Endodermal cell (in vitro differentiated cells): ENCODE data around the gene STXBP1. TPM values are rescaled to one million over a fixed set of nuclear protein-coding genes. Genes with fewer than 3 reads are reported as not detected.

Experiments used
- DNase-seq: peaks from one replicate; pipeline ENCODE4 v3.0.0-alpha.2; 2017
- H3K27ac ChIP-seq: 2 replicates; pipeline ENCODE4 v1.5.1; 2013; ENCODE audit warnings: mild to moderate bottlenecking, low read depth, low read length, moderate library complexity
- H3K27me3 ChIP-seq: 2 replicates; pipeline ENCODE4 v1.6.1; 2013; ENCODE audit warnings: mild to moderate bottlenecking, low read length, moderate library complexity; ENCODE audit not compliant: insufficient read depth, control insufficient read depth, poor library complexity, severe bottlenecking
- H3K36me3 ChIP-seq: 2 replicates; pipeline ENCODE4 v1.7.0; 2013; ENCODE audit warnings: mild to moderate bottlenecking, low read length, moderate library complexity; ENCODE audit not compliant: control insufficient read depth, insufficient read depth
- H3K4me1 ChIP-seq: one replicate; pipeline ENCODE4 v1.7.0; 2013; ENCODE audit warnings: low read length; ENCODE audit not compliant: control insufficient read depth, insufficient read depth
- H3K4me3 ChIP-seq: 2 replicates; pipeline ENCODE4 v1.5.1; 2013; ENCODE audit warnings: mild to moderate bottlenecking, low read length, moderate library complexity
- H3K9ac ChIP-seq: 2 replicates; pipeline ENCODE4 v1.6.1; 2013; ENCODE audit warnings: mild to moderate bottlenecking, low read length, moderate library complexity; ENCODE audit not compliant: poor library complexity, severe bottlenecking; ENCODE audit errors: extremely low read depth
- H3K9me3 ChIP-seq: 2 replicates; pipeline ENCODE4 v1.6.1; 2013; ENCODE audit warnings: mild to moderate bottlenecking, low read length, moderate library complexity; ENCODE audit not compliant: control insufficient read depth
- H3K27ac Mint-ChIP-seq: 2 replicates; pipeline ENCODE4 v1.8.0; 2020; ENCODE audit warnings: mixed read lengths
- H3K27me3 Mint-ChIP-seq: 2 replicates; pipeline ENCODE4 v1.8.0; 2021; ENCODE audit warnings: mild to moderate bottlenecking, mixed read lengths; ENCODE audit not compliant: insufficient read depth
- H3K36me3 Mint-ChIP-seq: 2 replicates; pipeline ENCODE4 v1.8.0; 2020; ENCODE audit warnings: low read depth, mixed read lengths
- H3K4me1 Mint-ChIP-seq: 2 replicates; pipeline ENCODE4 v1.8.0; 2020; ENCODE audit warnings: mixed read lengths
- H3K4me3 Mint-ChIP-seq: 2 replicates; pipeline ENCODE4 v1.8.0; 2020; ENCODE audit warnings: mild to moderate bottlenecking, moderate library complexity, mixed read lengths
- H3K9me3 Mint-ChIP-seq: 2 replicates; pipeline ENCODE4 v1.8.0; 2020; ENCODE audit warnings: mild to moderate bottlenecking, mixed read lengths
- WGBS, 2 experiments: methylation state at CpG; one replicate each; pipeline versions ENCODE4 v1.1.5 to v1.1.7; 2013; ENCODE audit warnings: missing lambda C conversion rate in 2 of 2, mixed read lengths in 1 of 2; ENCODE audit not compliant: insufficient coverage in 1 of 2, insufficient read length in 1 of 2; 5-methylcytosine and 5-hydroxymethylcytosine counted together
- total RNA-seq, 2 donors: library from RNA; stranded (reverse); fragmentation: NEBNext Ultra II Directional in 1 of 2; extraction: Animal tissue kit (Norgen Biotek cat#: 25700) in 1 of 2; gene quantifications; 2 replicates in 1 of 2; 3 replicates in 1 of 2; pipeline ENCODE4 v1.2.1, GENCODE V29; 2021
- TF ChIP-seq, protein P1 (sequence below): fragments of 200-600 bp; sonication (generic); conservative IDR thresholded peaks from 2 replicates; pipeline ENCODE4 v1.5.0; 2021; ENCODE audit warnings: antibody characterized with exemption, mild to moderate bottlenecking

The STXBP1 gene
- total RNA-seq, 2 donors from 2014 or later: 27.8 to 46.8 TPM

- TF ChIP-seq, protein P1, sequence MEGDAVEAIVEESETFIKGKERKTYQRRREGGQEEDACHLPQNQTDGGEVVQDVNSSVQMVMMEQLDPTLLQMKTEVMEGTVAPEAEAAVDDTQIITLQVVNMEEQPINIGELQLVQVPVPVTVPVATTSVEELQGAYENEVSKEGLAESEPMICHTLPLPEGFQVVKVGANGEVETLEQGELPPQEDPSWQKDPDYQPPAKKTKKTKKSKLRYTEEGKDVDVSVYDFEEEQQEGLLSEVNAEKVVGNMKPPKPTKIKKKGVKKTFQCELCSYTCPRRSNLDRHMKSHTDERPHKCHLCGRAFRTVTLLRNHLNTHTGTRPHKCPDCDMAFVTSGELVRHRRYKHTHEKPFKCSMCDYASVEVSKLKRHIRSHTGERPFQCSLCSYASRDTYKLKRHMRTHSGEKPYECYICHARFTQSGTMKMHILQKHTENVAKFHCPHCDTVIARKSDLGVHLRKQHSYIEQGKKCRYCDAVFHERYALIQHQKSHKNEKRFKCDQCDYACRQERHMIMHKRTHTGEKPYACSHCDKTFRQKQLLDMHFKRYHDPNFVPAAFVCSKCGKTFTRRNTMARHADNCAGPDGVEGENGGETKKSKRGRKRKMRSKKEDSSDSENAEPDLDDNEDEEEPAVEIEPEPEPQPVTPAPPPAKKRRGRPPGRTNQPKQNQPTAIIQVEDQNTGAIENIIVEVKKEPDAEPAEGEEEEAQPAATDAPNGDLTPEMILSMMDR: no peak
- Mint-ChIP-seq H3K36me3 (peaks cover 10% of the 10 kb centered on the region), H3K27me3 (no peaks in the 10 kb centered on the region), H3K4me3 (no peak overlapping the region), H3K4me1 (no peaks in the 10 kb centered on the region), H3K27ac (no peak overlapping the region), H3K9me3 (no peaks in the 10 kb centered on the region)
- no peaks in the 10 kb centered on the region for H3K36me3 ChIP-seq
- H3K9ac ChIP-seq: no peak overlapping the region
- DNase-seq: no peak
- H3K27ac ChIP-seq: no peak overlapping the region
- no peaks in the 10 kb centered on the region for H3K9me3 ChIP-seq
- 92 to 94% methylated on average over 7 to 9 of the region's 9 CpGs for WGBS, 2 experiments
- H3K27me3 ChIP-seq: no peaks in the 10 kb centered on the region
- no peak overlapping the region for H3K4me3 ChIP-seq
- H3K4me1 ChIP-seq: no peaks in the 10 kb centered on the region
Measured at GRCh38 chr9:127694890-127695720, 83.0 kb downstream of the STXBP1 start.

GRCh38 chr9:127697575-127697974 is 85.5 kb downstream of the STXBP1 start:
- Histone ChIP-seq H3K27me3 (no peaks in the 10 kb centered on the region), H3K36me3 (no peaks in the 10 kb centered on the region), H3K4me3 (no peak overlapping the region), H3K9ac (no peak overlapping the region), H3K4me1 (no peaks in the 10 kb centered on the region), H3K9me3 (no peaks in the 10 kb centered on the region), H3K27ac (no peak overlapping the region)
- Mint-ChIP-seq H3K36me3 (no peaks in the 10 kb centered on the region), H3K4me1 (no peaks in the 10 kb centered on the region), H3K4me3 (no peak overlapping the region), H3K27me3 (no peaks in the 10 kb centered on the region), H3K9me3 (no peaks in the 10 kb centered on the region), H3K27ac (no peak overlapping the region)
- 92 to 95% methylated on average over 3 to 5 of the region's 5 CpGs for WGBS, 2 experiments
- TF ChIP-seq, protein P1: no peak
- DNase-seq: no peak

DNA sequence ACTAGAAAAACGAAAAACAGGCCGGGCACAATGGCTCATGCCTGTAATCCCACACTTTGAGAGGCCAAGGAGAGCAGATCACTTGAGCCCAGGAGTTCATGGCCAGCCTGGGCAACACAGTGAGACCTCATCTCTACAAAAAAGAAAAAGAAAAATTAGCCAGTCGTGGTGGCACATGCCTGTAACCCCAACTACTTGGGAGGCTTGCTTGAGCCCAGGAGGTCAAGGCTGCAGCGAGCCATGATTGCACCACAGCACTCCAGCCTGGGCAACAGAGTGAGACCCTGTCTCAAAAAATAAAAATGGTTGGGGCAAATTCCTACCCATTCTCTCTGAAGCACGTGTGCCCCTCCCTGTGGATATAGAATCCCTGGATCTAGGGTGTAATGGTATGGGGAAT is 86.3 kb downstream of the STXBP1 start:
- no peaks in the 10 kb centered on the region for H3K4me1 Mint-ChIP-seq
- no peaks in the 10 kb centered on the region for H3K36me3 Mint-ChIP-seq
- Histone ChIP-seq H3K4me3 (no peak overlapping the region), H3K9ac (no peak overlapping the region), H3K27me3 (no peaks in the 10 kb centered on the region), H3K27ac (no peak overlapping the region), H3K9me3 (no peaks in the 10 kb centered on the region), H3K36me3 (no peaks in the 10 kb centered on the region), H3K4me1 (no peaks in the 10 kb centered on the region)
- H3K9me3 Mint-ChIP-seq: no peaks in the 10 kb centered on the region
- no peak overlapping the region for H3K27ac Mint-ChIP-seq
- no peaks in the 10 kb centered on the region for H3K27me3 Mint-ChIP-seq
- no peak for DNase-seq
- no peak overlapping the region for H3K4me3 Mint-ChIP-seq
- TF ChIP-seq, protein P1: no peak
- 83 to 95% methylated on average over 5 of the region's 5 CpGs for WGBS, 2 experiments
